Vagina (tissue), 2 donors: ENCODE data around the gene PACSIN1. TPM values are rescaled to one million over a fixed set of nuclear protein-coding genes. Genes with fewer than 3 reads are reported as not detected.

Source experiments
- DNase-seq, 2 donors: peaks; one replicate each; pipeline ENCODE4 v3.0.0-alpha.2; 2017; ENCODE audit errors: extremely low spot score in 2 of 2
- H3K27ac ChIP-seq: fragments of 200-600 bp; sonication (generic); one replicate; pipeline ENCODE4 v1.5.1; 2019
- H3K27me3 ChIP-seq: fragments of 200-600 bp; sonication (generic); one replicate; pipeline ENCODE4 v1.5.1; 2019
- H3K36me3 ChIP-seq, 2 donors: fragments of 200-600 bp; sonication (generic); one replicate each; pipeline ENCODE4 v1.5.1; 2017 to 2019
- H3K4me1 ChIP-seq: fragments of 200-600 bp; sonication (generic); one replicate; pipeline ENCODE4 v1.5.1; 2019
- H3K4me3 ChIP-seq, 2 donors: fragments of 200-600 bp; sonication (generic); 1 replicate in 1 of 2; 2 replicates in 1 of 2; pipeline ENCODE4 v1.5.1; 2016 to 2019
- H3K9me3 ChIP-seq: fragments of 200-600 bp; sonication (generic); one replicate; pipeline ENCODE4 v1.5.1; 2019
- CTCF ChIP-seq, 3 experiments: fragments of 450-650 bp in 2 of 3; fragments of 200-600 bp in 1 of 3; sonication (generic) in 1 of 3; IDR thresholded peaks; one replicate each; pipeline ENCODE4 v1.5.1; 2017 to 2019; ENCODE audit warnings: antibody characterized with exemption in 3 of 3, mild to moderate bottlenecking in 2 of 3, moderate library complexity in 2 of 3
- POLR2A ChIP-seq, 2 donors: fragments of 450-650 bp; IDR thresholded peaks; one replicate each; pipeline ENCODE4 v1.6.1; 2017; ENCODE audit warnings: antibody characterized with exemption in 2 of 2, mild to moderate bottlenecking in 2 of 2, moderate library complexity in 2 of 2
- POLR2AphosphoS5 ChIP-seq, 2 donors: sonication (generic); formaldehyde crosslinking; IDR thresholded peaks; one replicate each; pipeline ENCODE4 v1.9.0; 2017; ENCODE audit warnings: antibody characterized with exemption in 2 of 2, mild to moderate bottlenecking in 2 of 2, low read depth in 1 of 2; ENCODE audit not compliant: insufficient read depth in 1 of 2
- intact Hi-C: fragments of 100-400 bp; cut with DNase I; formaldehyde crosslinking; loops from one replicate; pipeline ENCODE4 v1.15.1; 2023
- total RNA-seq: library from RNA; depleted of rRNA; stranded (reverse); fragments of >200 nt; gene quantifications from one replicate; pipeline ENCODE4 v1.2.3, GENCODE V29; 2016

Gene PACSIN1
- total RNA-seq, 1 donor from 2014 or later: 0.74 TPM

- no peak for DNase-seq
- Histone ChIP-seq H3K36me3 (no peaks in the 10 kb centered on the region), H3K9me3 (no peaks in the 10 kb centered on the region), H3K27me3 (no peaks in the 10 kb centered on the region), H3K4me1 (no peaks in the 10 kb centered on the region), H3K27ac (no peak overlapping the region), H3K4me3 (no peak overlapping the region)
- no peak for TF ChIP-seq POLR2AphosphoS5 (IDR thresholded peaks at IDR 0.05; ENCODE audit: insufficient read depth in 1 of 2, low read depth in 1 of 2)
- TF ChIP-seq POLR2A (IDR thresholded peaks at IDR 0.05): no peak
- TF ChIP-seq CTCF (IDR thresholded peaks at IDR 0.05): no peak
- intact Hi-C loops: no loop called here
Measured at GRCh38 chr6:34537922-34538550, 72.2 kb downstream of the PACSIN1 start.

GRCh38 chr6:34538581-34538980, 72.7 kb downstream of the PACSIN1 start:
- no peaks in the 10 kb centered on the region for H3K27me3 ChIP-seq
- no peaks in the 10 kb centered on the region for H3K9me3 ChIP-seq
- H3K4me3 ChIP-seq: no peak overlapping the region
- no peaks in the 10 kb centered on the region for H3K4me1 ChIP-seq
- no peak for DNase-seq
- no peak overlapping the region for H3K27ac ChIP-seq
- no peak for TF ChIP-seq POLR2A (IDR thresholded peaks at IDR 0.05)
- TF ChIP-seq CTCF (IDR thresholded peaks at IDR 0.05): no peak
- no peak for TF ChIP-seq POLR2AphosphoS5 (IDR thresholded peaks at IDR 0.05; ENCODE audit: insufficient read depth in 1 of 2, low read depth in 1 of 2)
- intact Hi-C loops: no loop called here
- H3K36me3 ChIP-seq: no peaks in the 10 kb centered on the region

- intact Hi-C loops: no loop called here
- no peak overlapping the region for H3K27ac ChIP-seq
- no peaks in the 10 kb centered on the region for H3K27me3 ChIP-seq
- H3K36me3 ChIP-seq: no peaks in the 10 kb centered on the region
- no peak for TF ChIP-seq POLR2A (IDR thresholded peaks at IDR 0.05)
- no peak for TF ChIP-seq CTCF (IDR thresholded peaks at IDR 0.05)
- TF ChIP-seq POLR2AphosphoS5 (IDR thresholded peaks at IDR 0.05; ENCODE audit: insufficient read depth in 1 of 2, low read depth in 1 of 2): no peak
- DNase-seq: no peak
- no peak overlapping the region for H3K4me3 ChIP-seq
- no peaks in the 10 kb centered on the region for H3K9me3 ChIP-seq
- no peaks in the 10 kb centered on the region for H3K4me1 ChIP-seq
Measured at GRCh38 chr6:34539181-34539580, 73.3 kb downstream of the PACSIN1 start.

- H3K4me1 ChIP-seq: no peaks in the 10 kb centered on the region
- no peak overlapping the region for H3K4me3 ChIP-seq
- no peak for TF ChIP-seq POLR2A (IDR thresholded peaks at IDR 0.05)
- no peaks in the 10 kb centered on the region for H3K27me3 ChIP-seq
- no peaks in the 10 kb centered on the region for H3K36me3 ChIP-seq
- no peak overlapping the region for H3K27ac ChIP-seq
- intact Hi-C loops: no loop called here
- no peaks in the 10 kb centered on the region for H3K9me3 ChIP-seq
- no peak for DNase-seq
Measured at GRCh38 chr6:34540222-34540621, 74.3 kb downstream of the PACSIN1 start.

- no peaks in the 10 kb centered on the region for H3K27me3 ChIP-seq
- H3K9me3 ChIP-seq: no peaks in the 10 kb centered on the region
- no peaks in the 10 kb centered on the region for H3K36me3 ChIP-seq
- intact Hi-C loops: no loop called here
- H3K27ac ChIP-seq: no peak overlapping the region
- DNase-seq: no peak
- H3K4me3 ChIP-seq: no peak overlapping the region
- TF ChIP-seq POLR2AphosphoS5 (IDR thresholded peaks at IDR 0.05; ENCODE audit: insufficient read depth in 1 of 2, low read depth in 1 of 2): no peak
- no peak for TF ChIP-seq POLR2A (IDR thresholded peaks at IDR 0.05)
- no peak for TF ChIP-seq CTCF (IDR thresholded peaks at IDR 0.05)
- H3K4me1 ChIP-seq: no peaks in the 10 kb centered on the region
Measured at GRCh38 chr6:34540841-34541240, 75.0 kb downstream of the PACSIN1 start.
